ENCODE data around the gene HPCAL1.

Gene HPCAL1

DNA sequence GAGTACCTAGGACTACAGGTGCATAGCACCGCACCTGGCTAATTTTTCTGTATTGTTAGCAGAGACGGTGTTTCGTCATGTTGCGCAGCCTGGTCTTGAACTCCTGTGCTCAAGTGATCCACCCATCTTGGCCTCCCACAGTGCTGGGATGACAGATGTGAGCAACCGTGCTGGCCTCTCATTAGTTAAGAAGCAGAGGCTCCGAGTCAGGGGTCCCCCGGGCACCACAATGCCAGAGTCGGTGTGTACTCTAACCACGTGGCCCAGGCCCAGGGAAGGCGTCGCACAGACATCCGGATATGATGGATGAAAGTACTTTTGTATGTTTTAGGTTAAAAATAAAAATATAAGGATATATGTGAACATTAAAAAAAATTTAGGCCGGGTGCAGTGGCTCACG lies 28.3 kb upstream of the HPCAL1 start:
- ChIA-PET CTCF (no interaction called here), POLR2A (ENCODE audit: low non-redundant PET) (no interaction called here)
- no peak for DNase-seq (ENCODE audit: low spot score)
- TF ChIP-seq, protein P1, sequence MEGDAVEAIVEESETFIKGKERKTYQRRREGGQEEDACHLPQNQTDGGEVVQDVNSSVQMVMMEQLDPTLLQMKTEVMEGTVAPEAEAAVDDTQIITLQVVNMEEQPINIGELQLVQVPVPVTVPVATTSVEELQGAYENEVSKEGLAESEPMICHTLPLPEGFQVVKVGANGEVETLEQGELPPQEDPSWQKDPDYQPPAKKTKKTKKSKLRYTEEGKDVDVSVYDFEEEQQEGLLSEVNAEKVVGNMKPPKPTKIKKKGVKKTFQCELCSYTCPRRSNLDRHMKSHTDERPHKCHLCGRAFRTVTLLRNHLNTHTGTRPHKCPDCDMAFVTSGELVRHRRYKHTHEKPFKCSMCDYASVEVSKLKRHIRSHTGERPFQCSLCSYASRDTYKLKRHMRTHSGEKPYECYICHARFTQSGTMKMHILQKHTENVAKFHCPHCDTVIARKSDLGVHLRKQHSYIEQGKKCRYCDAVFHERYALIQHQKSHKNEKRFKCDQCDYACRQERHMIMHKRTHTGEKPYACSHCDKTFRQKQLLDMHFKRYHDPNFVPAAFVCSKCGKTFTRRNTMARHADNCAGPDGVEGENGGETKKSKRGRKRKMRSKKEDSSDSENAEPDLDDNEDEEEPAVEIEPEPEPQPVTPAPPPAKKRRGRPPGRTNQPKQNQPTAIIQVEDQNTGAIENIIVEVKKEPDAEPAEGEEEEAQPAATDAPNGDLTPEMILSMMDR (conservative IDR thresholded peaks at IDR 0.05; ENCODE audit: low read depth), result no peak
- H3K27ac ChIP-seq, result no peak overlapping the region

DNA sequence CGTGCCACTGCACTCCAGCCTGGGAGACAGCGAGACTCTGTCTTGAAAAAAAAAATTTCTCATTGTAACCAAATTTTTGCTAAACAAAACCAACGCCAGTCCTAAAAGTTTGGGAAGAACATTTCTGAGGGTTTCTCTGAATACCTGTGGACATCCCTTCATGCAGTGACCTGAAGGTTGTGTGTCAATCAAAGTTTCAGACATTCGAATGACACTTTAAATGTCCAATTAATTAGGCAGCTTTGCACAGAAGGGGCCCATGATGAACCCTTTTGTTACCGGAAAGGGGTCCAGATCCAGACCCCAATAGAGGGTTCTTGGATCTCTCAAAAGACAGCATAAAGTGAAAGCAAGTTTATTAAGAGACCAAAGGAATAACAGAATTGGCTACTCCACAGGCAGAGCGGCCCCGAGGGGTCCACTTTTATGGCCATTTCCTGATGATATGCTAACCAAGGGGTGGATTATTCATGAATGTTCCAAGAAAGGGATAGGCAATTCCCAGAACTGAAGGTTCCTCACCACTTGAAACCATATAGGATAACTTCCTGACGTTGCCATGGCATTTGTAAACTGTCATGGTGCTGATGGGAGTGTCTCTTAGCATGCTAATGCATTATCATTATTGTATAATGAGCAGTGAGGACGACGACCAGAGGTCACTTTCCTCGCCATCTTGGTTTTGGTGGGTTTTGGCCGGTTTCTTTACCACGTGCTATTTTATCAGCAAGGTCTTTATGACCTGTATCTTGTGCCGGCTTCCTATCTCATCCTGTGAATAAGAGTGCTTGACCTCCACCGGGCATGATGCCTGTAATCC lies 27.5 kb upstream of the HPCAL1 start:
- no peak for DNase-seq (ENCODE audit: low spot score)
- CTCF ChIA-PET, result no interaction called here
- TF ChIP-seq, protein P1 (conservative IDR thresholded peaks at IDR 0.05; ENCODE audit: low read depth), result no peak
- H3K27ac ChIP-seq, result no peak overlapping the region
- POLR2A ChIA-PET (ENCODE audit: low non-redundant PET), result no interaction called here

DNA sequence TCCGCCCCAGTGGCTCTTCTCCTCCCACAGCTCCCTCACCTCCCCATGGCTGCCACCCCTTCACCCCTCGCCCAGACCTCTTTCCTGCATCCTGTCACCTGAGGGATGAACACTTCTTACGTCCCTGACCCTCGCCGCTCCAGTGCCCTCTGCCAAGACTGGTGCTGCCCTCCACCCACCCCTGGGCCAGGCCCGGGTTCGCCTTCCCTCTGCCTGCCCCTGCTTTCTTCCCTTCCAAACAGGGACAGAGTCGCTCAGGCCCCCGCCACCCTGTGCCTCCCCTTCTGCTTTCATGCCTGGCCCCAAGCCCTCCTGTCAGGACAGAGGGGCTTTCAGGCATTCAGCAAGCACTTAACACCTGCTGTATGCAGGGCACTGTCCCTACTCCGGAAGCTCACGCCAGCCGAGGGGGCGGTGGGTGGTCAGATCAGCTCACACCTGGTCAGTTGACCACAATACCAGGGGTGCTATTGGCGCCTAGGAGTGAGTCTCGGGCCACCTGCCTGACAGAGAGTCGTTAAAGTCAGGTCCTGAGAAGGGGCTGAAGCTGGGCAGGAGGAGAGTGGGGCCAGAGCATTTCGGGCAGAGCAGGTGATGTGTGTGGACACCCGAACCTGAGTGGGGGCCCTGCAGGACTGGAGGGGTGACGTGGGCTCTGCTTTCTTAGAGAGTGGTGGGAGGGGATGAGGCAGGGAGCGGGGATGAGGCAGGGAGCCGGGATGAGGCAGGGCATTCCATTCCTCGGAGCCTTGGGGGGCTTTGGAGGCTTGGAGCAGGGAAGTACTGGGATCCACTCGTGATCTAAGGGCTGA lies 26.0 kb upstream of the HPCAL1 start:
- ChIA-PET POLR2A (ENCODE audit: low non-redundant PET) (no interaction called here), CTCF (no interaction called here)
- no peak overlapping the region for H3K27ac ChIP-seq
- TF ChIP-seq, protein P1 (conservative IDR thresholded peaks at IDR 0.05; ENCODE audit: low read depth), result no peak
- no peak for DNase-seq (ENCODE audit: low spot score)

DNA sequence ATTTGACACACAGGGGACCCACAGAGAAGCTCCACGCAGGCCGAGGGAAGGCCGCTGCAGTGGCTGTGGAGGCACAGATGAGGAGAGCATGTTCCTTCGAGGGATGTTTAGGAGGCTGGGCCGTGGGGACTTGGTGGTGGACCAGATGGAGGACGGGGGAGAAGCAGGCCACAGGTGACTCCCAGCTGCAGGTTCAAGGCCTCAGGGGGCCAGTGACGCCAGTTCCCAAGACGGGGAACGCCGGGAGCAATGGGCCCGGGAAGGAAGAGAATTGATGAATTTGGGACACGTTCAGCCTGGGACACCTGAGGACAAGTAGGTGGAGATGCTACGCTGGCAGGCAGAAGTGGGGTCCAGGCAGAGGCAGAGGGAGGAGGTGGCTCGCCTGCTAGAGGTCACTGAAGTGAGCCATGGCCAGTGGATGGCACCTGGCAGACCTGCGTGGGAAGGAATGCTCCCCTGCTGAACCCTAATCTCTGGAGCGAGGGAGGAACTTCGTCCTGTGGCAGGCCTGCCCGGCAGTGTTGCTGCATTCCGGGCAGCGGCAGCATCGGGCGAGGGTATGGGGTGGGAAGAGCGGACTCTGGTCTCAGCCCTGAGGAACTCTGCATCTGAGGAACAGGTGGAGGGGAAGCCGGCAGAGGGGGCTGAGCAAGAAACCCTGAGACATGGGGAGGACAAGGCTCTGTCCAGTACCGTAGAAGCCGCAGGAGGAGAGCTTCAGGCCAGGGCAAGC lies 25.2 kb upstream of the HPCAL1 start:
- CTCF ChIA-PET, result no interaction called here
- no peak for DNase-seq (ENCODE audit: low spot score)
- H3K27ac ChIP-seq, result no peak overlapping the region
- TF ChIP-seq, protein P1 (conservative IDR thresholded peaks at IDR 0.05; ENCODE audit: low read depth), result no peak
- POLR2A ChIA-PET (ENCODE audit: low non-redundant PET), result no interaction called here

DNA sequence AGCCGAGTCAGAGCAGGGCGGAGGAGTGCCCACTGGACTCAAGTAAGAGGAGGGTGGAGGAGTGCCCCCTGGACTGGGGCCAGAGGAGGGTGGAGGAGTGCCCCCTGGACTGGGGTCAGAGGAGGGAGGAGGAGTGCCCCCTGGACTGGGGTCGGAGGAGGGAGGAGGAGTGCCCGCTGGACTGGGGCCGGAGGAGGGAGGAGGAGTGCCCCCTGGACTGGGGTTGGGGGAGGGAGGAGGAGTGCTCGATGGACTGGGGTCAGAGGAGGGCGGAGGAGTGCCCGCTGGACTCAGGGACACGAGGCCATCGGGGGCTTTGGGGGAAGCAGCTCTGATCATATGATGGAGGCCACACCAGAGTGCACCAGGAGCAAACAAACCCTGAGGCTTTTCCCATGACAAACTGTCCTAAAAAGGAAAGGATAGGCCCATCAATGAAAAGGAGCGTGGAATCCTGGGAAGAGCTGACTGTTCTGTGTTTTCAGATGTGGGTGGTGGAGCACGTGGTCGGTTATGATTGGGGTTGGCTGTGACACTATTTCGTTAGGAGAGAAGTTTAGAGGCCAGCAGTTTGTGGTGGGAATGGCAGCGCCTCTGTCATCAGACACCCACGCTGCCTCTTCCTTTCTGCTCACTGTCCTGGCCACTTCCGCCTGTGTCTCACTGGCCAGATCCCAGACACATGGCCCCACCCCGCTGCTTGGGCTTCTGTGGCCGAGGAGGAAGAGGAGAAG lies 24.5 kb upstream of the HPCAL1 start:
- POLR2A ChIA-PET (ENCODE audit: low non-redundant PET), result no interaction called here
- no peak overlapping the region for H3K27ac ChIP-seq
- CTCF ChIA-PET, result no interaction called here
- TF ChIP-seq, protein P1 (conservative IDR thresholded peaks at IDR 0.05; ENCODE audit: low read depth), result no peak
- DNase-seq (ENCODE audit: low spot score), result no peak
